Stimulated activated naive B cell treated with anti-CD40 and anti-IgM and Interleukin-4, amounts not matched to agents 10 μg/mL and 1 μg/mL and 100 μg/mL, for 72 hours (primary cell): ENCODE results near the gene PTPRJ.

Experiments used
- ATAC-seq, 2 donors: fragments of 150-1000 bp; cut with Tn5 transposase; replicated peaks; 2 replicates each; pipeline ENCODE4 v1.10.0; 2021; ENCODE audit warnings: moderate library complexity in 1 of 2
- DNase-seq: peaks from one replicate; pipeline ENCODE4 v3.0.0; 2021
- H3K27ac Mint-ChIP-seq: one replicate; pipeline ENCODE4 v1.8.0; 2022; ENCODE audit warnings: mild to moderate bottlenecking, mixed read lengths
- H3K27me3 Mint-ChIP-seq, 2 donors: one replicate each; pipeline ENCODE4 v1.8.0; 2022; ENCODE audit warnings: mixed read lengths in 2 of 2
- H3K36me3 Mint-ChIP-seq, 2 donors: one replicate each; pipeline ENCODE4 v1.8.0; 2022; ENCODE audit warnings: mixed read lengths in 2 of 2, mild to moderate bottlenecking in 1 of 2
- H3K4me1 Mint-ChIP-seq, 2 donors: one replicate each; pipeline ENCODE4 v1.8.0; 2022; ENCODE audit warnings: mixed read lengths in 2 of 2, mild to moderate bottlenecking in 1 of 2
- H3K4me3 Mint-ChIP-seq, 2 donors: one replicate each; pipeline ENCODE4 v1.8.0; 2022; ENCODE audit warnings: mild to moderate bottlenecking in 2 of 2, mixed read lengths in 2 of 2, moderate library complexity in 1 of 2
- H3K9me3 Mint-ChIP-seq, 2 donors: one replicate each; pipeline ENCODE4 v1.8.0; 2022; ENCODE audit warnings: mixed read lengths in 2 of 2, mild to moderate bottlenecking in 1 of 2

Gene PTPRJ

GRCh38 chr11:48106166-48106565, 125.8 kb downstream of the PTPRJ start:
- H3K36me3 Mint-ChIP-seq, result no peaks in the 10 kb centered on the region
- H3K9me3 Mint-ChIP-seq, result no peaks in the 10 kb centered on the region
- peaks cover 55 to 79% of the 10 kb centered on the region in 2 donors for H3K4me1 Mint-ChIP-seq
- H3K27me3 Mint-ChIP-seq, result no peaks in the 10 kb centered on the region
- peak overlapping the region; percentile 44 to 47 for H3K4me3 Mint-ChIP-seq
- ATAC-seq (peak; percentile 15 to 25), DNase-seq (no peak)
- H3K27ac Mint-ChIP-seq, result peak overlapping the region; percentile 48

GRCh38 chr11:48107188-48107704, 126.9 kb downstream of the PTPRJ start:
- Mint-ChIP-seq H3K27me3 (no peaks in the 10 kb centered on the region), H3K36me3 (peaks cover 0 to 4% of the 10 kb centered on the region in 2 donors), H3K27ac (peak overlapping the region; percentile 38), H3K4me1 (peaks cover 55 to 78% of the 10 kb centered on the region in 2 donors), H3K9me3 (no peaks in the 10 kb centered on the region), H3K4me3 (peak overlapping the region; percentile 23 to 40)
- DNase-seq (peak; percentile 85), ATAC-seq (peak; percentile 83 to 84)

GRCh38 chr11:48108231-48109045, 128.1 kb downstream of the PTPRJ start:
- Mint-ChIP-seq H3K4me1 (peaks cover 51 to 69% of the 10 kb centered on the region in 2 donors), H3K9me3 (no peaks in the 10 kb centered on the region), H3K4me3 (peak overlapping the region; percentile 63 to 78), H3K27me3 (no peaks in the 10 kb centered on the region), H3K36me3 (peaks cover 0 to 7% of the 10 kb centered on the region in 2 donors), H3K27ac (peak overlapping the region; percentile 73)
- ATAC-seq (no peak), DNase-seq (no peak)

GRCh38 chr11:48109046-48109666, 128.8 kb downstream of the PTPRJ start:
- no peak for DNase-seq

GRCh38 chr11:48110509-48110766, 130.1 kb downstream of the PTPRJ start:
- ATAC-seq (no peak), DNase-seq (no peak)
- H3K4me1 Mint-ChIP-seq, result peaks cover 40 to 51% of the 10 kb centered on the region in 2 donors
- peaks cover 11 to 18% of the 10 kb centered on the region in 2 donors for H3K36me3 Mint-ChIP-seq
- H3K27ac Mint-ChIP-seq, result no peak overlapping the region
- peaks cover 9% of the 10 kb centered on the region in 2 donors for H3K9me3 Mint-ChIP-seq
- no peaks in the 10 kb centered on the region for H3K27me3 Mint-ChIP-seq
- peak overlapping the region in 1 of 2 donors; percentile 78 for H3K4me3 Mint-ChIP-seq

More at GRCh38 chr11:48109046-48109666, 128.8 kb downstream of the PTPRJ start:
- H3K27me3 Mint-ChIP-seq, result no peaks in the 10 kb centered on the region
- H3K4me3 Mint-ChIP-seq, result peak overlapping the region; percentile 63 to 78
- peaks cover 45 to 63% of the 10 kb centered on the region in 2 donors for H3K4me1 Mint-ChIP-seq
- H3K36me3 Mint-ChIP-seq, result peaks cover 0 to 7% of the 10 kb centered on the region in 2 donors
- H3K9me3 Mint-ChIP-seq, result no peaks in the 10 kb centered on the region
- peak overlapping the region; percentile 73 for H3K27ac Mint-ChIP-seq
- peak; percentile 12 to 34 for ATAC-seq

- Mint-ChIP-seq H3K36me3 (peaks cover 15 to 27% of the 10 kb centered on the region in 2 donors), H3K9me3 (peaks cover 9 to 11% of the 10 kb centered on the region in 2 donors), H3K4me3 (no peak overlapping the region), H3K27ac (no peak overlapping the region), H3K4me1 (peaks cover 29 to 36% of the 10 kb centered on the region in 2 donors), H3K27me3 (no peaks in the 10 kb centered on the region)
- no peak for ATAC-seq
- DNase-seq, result no peak
These were observed 131.5 kb downstream of the PTPRJ start for GRCh38 chr11:48111891-48112290.

GRCh38 chr11:48114740-48115139, 134.4 kb downstream of the PTPRJ start:
- no peak overlapping the region for H3K4me3 Mint-ChIP-seq
- no peak for DNase-seq
- peaks cover 17 to 31% of the 10 kb centered on the region in 2 donors for H3K36me3 Mint-ChIP-seq
- no peaks in the 10 kb centered on the region for H3K27me3 Mint-ChIP-seq
- peaks cover 11 to 13% of the 10 kb centered on the region in 2 donors for H3K4me1 Mint-ChIP-seq
- no peak overlapping the region for H3K27ac Mint-ChIP-seq
- H3K9me3 Mint-ChIP-seq, result peaks cover 9 to 11% of the 10 kb centered on the region in 2 donors
- ATAC-seq, result no peak

DNA sequence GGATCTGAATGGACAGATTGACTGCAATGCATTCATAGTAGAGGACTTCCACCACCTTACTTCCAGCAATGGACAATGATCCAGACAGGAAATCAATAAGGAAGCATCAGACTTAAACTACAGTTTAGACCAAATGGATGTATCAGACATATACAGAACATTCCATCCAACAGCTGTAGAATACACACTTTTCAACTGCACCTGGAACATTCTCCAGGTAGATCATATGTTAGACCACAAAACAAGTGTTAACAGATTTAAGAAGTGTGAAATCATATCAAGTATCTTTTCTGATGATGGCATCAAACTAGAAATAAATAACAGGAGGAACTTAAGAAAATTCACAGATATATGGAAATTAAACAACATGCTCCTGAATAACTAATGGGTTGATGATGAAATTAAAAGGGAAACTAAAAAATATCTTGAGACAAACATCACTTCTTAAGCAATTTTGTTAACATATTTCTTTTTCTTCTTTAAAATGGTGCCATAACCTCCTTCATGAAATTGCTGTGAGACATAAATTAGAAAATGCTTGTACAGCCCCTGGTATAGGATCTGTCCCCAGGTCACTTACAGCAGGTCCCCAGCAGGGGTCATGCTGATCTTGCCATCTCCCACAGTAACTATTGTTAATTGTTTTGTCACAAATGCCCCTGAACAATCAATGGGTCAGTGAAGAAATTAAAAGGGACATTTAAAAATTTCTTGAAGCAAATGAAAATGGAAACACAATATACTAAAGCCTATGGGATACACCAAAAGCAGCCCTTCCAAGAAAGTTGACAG, 136.3 kb downstream of the PTPRJ start:
- Mint-ChIP-seq H3K27ac (no peak overlapping the region), H3K27me3 (no peaks in the 10 kb centered on the region), H3K36me3 (peaks cover 17 to 35% of the 10 kb centered on the region in 2 donors), H3K4me3 (no peak overlapping the region), H3K9me3 (peaks cover 9 to 11% of the 10 kb centered on the region in 2 donors), H3K4me1 (peaks cover 8 to 9% of the 10 kb centered on the region in 2 donors)
- peak; percentile 71 to 82 for ATAC-seq
- no peak for DNase-seq

DNA sequence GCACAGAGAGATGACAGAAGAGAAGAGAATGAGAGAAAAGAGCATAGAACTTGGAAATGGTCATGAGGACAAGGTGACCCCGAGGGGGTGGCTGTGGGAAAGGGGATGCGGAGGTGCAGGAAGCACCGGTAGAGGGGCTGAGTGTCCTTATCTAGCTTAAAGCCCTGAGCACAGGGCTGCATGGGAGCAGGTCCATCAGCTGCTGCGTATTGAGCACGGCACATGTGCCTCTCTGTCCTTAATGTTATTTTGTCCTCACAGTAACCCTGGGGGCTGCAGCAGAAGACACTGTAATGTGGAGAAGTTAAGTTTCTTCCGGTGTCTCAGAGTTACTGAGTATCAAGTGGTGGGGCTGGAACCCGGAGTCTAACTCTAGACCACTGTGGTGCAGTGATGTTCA, 141.9 kb downstream of the PTPRJ start:
- H3K4me3 Mint-ChIP-seq, result no peak overlapping the region
- DNase-seq (no peak), ATAC-seq (no peak)
- peaks cover 13 to 25% of the 10 kb centered on the region in 2 donors for H3K4me1 Mint-ChIP-seq
- H3K36me3 Mint-ChIP-seq, result peaks cover 24 to 32% of the 10 kb centered on the region in 2 donors
- H3K27me3 Mint-ChIP-seq, result no peaks in the 10 kb centered on the region
- H3K27ac Mint-ChIP-seq, result no peak overlapping the region
- no peaks in the 10 kb centered on the region for H3K9me3 Mint-ChIP-seq

- H3K4me3 Mint-ChIP-seq, result no peak overlapping the region
- H3K27me3 Mint-ChIP-seq, result no peaks in the 10 kb centered on the region
- peaks cover 17 to 29% of the 10 kb centered on the region in 2 donors for H3K4me1 Mint-ChIP-seq
- peaks cover 26 to 36% of the 10 kb centered on the region in 2 donors for H3K36me3 Mint-ChIP-seq
- H3K9me3 Mint-ChIP-seq, result no peaks in the 10 kb centered on the region
- H3K27ac Mint-ChIP-seq, result no peak overlapping the region
- ATAC-seq (no peak), DNase-seq (no peak)
These were observed 142.3 kb downstream of the PTPRJ start for GRCh38 chr11:48122656-48123055.

DNA sequence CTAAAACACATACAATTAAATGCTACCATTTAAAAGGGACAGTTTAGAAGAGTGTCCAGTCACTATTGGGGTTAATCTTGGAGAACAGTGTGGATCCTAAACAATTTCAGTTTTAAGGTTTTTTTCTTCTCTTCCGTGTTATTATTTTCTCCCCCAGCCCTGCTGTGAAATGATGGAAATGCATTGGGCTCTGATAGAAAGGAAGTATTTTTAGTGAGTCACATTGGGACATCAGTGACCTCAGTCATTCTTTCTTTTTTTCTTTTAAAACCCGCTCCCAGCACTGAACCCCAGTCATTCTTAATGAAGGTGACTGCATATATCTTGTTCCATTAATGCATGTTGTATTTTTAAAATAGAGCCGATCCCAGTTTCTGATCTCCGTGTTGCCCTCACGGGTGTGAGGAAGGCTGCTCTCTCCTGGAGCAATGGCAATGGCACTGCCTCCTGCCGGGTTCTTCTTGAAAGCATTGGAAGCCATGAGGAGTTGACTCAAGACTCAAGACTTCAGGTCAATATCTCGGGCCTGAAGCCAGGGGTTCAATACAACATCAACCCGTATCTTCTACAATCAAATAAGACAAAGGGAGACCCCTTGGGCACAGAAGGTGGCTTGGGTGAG, 143.0 kb downstream of the PTPRJ start:
- no peak for ATAC-seq
- H3K27me3 Mint-ChIP-seq, result no peaks in the 10 kb centered on the region
- H3K9me3 Mint-ChIP-seq, result no peaks in the 10 kb centered on the region
- H3K27ac Mint-ChIP-seq, result no peak overlapping the region
- peaks cover 21 to 33% of the 10 kb centered on the region in 2 donors for H3K4me1 Mint-ChIP-seq
- H3K4me3 Mint-ChIP-seq, result no peak overlapping the region
- DNase-seq, result no peak
- peaks cover 30 to 39% of the 10 kb centered on the region in 2 donors for H3K36me3 Mint-ChIP-seq

GRCh38 chr11:48123934-48124755, 143.8 kb downstream of the PTPRJ start:
- Mint-ChIP-seq H3K4me3 (no peak overlapping the region), H3K36me3 (peaks cover 30 to 38% of the 10 kb centered on the region in 2 donors), H3K4me1 (peaks cover 21 to 33% of the 10 kb centered on the region in 2 donors), H3K27ac (peak overlapping the region; percentile 16), H3K27me3 (no peaks in the 10 kb centered on the region), H3K9me3 (no peaks in the 10 kb centered on the region)
- ATAC-seq, result peak in 1 of 2 donors; percentile 41
- DNase-seq, result no peak

DNA sequence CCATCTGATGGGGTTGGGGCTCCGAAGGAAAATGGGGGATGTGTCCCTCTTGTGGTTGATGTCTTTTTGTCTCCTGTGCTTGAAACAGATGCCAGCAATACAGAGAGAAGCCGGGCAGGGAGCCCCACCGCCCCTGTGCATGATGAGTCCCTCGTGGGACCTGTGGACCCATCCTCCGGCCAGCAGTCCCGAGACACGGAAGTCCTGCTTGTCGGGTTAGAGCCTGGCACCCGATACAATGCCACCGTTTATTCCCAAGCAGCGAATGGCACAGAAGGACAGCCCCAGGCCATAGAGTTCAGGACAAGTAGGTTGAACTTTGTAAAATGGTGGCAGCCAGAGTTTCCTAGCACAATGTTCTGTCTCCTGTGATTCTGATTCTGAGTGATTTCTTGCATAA, 144.5 kb downstream of the PTPRJ start:
- H3K27ac Mint-ChIP-seq, result no peak overlapping the region
- peaks cover 30 to 38% of the 10 kb centered on the region in 2 donors for H3K36me3 Mint-ChIP-seq
- H3K4me1 Mint-ChIP-seq, result peaks cover 21 to 39% of the 10 kb centered on the region in 2 donors
- no peak for ATAC-seq
- DNase-seq, result no peak
- H3K9me3 Mint-ChIP-seq, result no peaks in the 10 kb centered on the region
- no peaks in the 10 kb centered on the region for H3K27me3 Mint-ChIP-seq
- H3K4me3 Mint-ChIP-seq, result no peak overlapping the region
